ENCODE measurements around the gene C9orf50.

- TF ChIP-seq EZH2phosphoT487 (IDR thresholded peaks at IDR 0.05; ENCODE audit: unreplicated experiment): no peak
- no peak for TF ChIP-seq ZNF331 (CRISPR knock-in tag; IDR thresholded peaks at IDR 0.05; ENCODE audit: low read depth)
- no peak for TF ChIP-seq CTCF (conservative IDR thresholded peaks at IDR 0.05; ENCODE audit: low read depth in 2 of 2)
- no peak for TF ChIP-seq REST (IDR thresholded peaks at IDR 0.05; ENCODE audit: unreplicated experiment)
- no peak for TF ChIP-seq POLR2AphosphoS5 (IDR thresholded peaks at IDR 0.05; ENCODE audit: low read depth)
- no peak for TF ChIP-seq CREB1 (CRISPR knock-in tag; IDR thresholded peaks at IDR 0.05; ENCODE audit: low read depth)
- TF ChIP-seq EZH2 (IDR thresholded peaks at IDR 0.05; ENCODE audit: low read depth, unreplicated experiment): no peak
- TF ChIP-seq ETS1 (IDR thresholded peaks at IDR 0.05): no peak
- TF ChIP-seq JUNB (IDR thresholded peaks at IDR 0.05; ENCODE audit: unreplicated experiment): no peak
Measured at GRCh38 chr9:129604056-129604765, 16.7 kb downstream of the C9orf50 start.

Measured in GM23338 (cell line).